DMS79 treated with DMSO at 0.1 percent for 48 hours (cell line): ENCODE results near the gene P3H3.
A peak's percentile ranks its signal among the peaks of the same experiment; 100 is the strongest.

ENCODE experiments used
- DNase-seq: peaks from one replicate; lab custom pipeline; 2025; lab: John Stamatoyannopoulos, UW

P3H3 gene

DNA sequence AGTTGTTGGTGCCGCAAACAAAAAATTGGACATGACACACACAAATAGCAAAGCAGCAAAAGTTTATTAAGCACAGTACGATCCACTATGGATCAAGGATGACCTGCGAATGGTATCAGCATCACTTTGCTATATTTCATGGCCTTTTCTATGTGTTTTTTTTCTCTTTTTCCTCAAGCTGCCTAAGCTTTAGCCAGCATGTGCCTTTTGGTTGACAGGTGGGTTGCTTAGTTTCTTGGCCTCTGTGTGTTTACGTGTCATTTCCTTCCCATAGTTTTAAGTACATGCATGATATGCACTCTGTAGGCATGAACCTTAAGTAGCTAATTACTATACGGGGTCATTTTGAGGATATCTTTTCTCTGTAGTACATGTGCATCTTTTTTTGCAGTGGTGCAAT lies 29.1 kb upstream of the P3H3 start:
- DNase-seq = no peak

DNA sequence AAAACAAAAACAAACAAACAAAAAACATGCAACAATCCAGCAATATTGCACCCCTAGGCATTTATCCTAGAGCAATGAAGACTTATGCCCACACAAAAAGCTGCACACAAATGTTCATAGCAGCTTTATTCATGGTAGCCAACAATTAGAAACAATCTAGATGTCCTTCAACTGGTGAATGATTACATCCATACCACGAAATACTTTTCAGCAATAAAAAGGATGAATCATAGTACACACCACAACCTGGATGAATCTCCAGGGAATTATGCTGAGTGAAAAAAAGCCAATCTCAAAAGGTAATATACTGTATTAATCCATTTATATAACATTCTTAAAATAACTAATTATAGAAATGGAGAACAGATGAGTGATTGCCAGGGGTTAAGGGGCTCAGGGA lies 21.0 kb upstream of the P3H3 start:
- no peak for DNase-seq

DNA sequence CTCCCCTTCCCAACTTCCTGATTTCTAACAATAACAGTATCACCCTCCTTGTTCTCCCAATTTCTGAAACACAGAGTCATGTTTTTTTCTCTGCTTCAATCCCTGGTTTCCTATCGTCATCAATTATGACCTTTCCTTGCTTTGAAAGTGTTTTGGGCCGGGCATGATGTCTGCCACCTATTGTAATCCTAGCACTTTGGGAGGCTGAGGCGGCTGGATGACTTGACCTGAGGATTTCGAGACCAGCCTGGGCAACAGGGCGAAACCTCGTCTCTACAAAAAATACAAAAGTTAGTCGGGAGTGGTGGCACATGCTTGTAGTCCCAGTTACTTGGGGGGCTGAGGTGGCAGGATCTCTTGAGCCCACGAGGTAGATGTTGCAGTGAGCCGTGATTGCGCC lies 19.2 kb upstream of the P3H3 start:
- DNase-seq = no peak

DNA sequence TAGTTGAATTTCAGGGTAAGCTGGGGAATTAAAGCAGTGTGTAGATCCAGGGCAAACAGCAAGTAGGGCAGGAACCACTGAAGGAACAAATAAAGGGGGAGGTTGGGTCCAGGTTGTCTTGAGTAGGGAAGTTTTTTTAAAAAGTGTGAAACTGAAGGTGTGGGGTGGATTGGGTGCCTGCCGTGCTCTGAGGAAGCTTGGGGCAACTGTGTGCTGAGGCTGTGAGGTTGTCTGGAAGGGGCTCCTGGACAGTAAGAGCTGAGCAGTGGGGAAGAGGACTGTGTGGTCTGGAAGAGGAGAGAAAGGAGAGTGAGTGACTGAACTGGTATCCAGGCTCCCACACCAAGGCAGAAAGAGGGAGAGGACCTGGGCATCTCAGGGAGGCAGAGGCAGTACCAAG lies 17.4 kb upstream of the P3H3 start:
- no peak for DNase-seq

GRCh38 chr12:6813363-6813762 lies 14.8 kb upstream of the P3H3 start:
- DNase-seq = no peak

DNA sequence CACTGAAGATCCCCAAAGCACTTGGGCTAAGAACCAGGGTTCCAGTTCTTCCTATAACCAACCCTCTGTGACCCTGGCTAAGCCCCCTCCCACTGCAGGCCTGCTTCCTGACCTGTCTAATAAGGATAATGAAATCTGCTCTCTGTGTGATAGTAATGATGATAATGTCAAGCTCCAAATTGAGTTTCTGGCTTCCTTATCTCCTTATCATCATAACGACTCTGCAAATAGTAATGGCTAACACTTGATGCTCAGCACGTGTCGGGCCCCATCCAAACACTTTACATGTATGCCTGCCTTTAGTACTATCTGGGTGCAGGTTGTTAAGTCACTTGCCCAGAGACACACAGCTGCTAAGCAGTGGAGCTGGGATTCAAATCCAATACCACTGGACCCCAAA lies 11.6 kb upstream of the P3H3 start:
- no peak for DNase-seq

- no peak for DNase-seq
Observed at GRCh38 chr12:6817098-6817497, 11.1 kb upstream of the P3H3 start.

- no peak for DNase-seq
Observed at GRCh38 chr12:6817662-6818157, 10.5 kb upstream of the P3H3 start.

GRCh38 chr12:6818222-6818621 lies 10.0 kb upstream of the P3H3 start:
- no peak for DNase-seq

DNA sequence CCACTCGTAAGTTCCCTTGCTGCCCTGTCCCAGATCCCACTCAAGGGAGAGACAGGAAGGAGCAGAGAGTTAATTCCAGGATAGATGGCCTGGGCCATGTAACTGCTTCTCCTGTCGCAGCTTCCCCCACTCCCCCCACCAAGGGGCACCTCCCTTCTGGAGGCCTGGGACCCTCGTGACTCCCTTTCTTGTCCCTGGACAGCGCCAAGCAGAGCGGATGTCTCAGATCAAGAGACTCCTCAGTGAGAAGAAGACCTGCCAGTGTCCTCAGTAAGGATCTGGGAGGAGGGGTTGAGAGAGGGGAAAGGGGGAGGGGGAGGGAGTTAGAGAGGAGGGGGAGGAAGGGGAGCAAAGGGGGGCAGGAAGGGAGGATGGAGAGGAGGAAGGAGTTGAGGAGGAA lies 9.6 kb upstream of the P3H3 start:
- no peak for DNase-seq

DNA sequence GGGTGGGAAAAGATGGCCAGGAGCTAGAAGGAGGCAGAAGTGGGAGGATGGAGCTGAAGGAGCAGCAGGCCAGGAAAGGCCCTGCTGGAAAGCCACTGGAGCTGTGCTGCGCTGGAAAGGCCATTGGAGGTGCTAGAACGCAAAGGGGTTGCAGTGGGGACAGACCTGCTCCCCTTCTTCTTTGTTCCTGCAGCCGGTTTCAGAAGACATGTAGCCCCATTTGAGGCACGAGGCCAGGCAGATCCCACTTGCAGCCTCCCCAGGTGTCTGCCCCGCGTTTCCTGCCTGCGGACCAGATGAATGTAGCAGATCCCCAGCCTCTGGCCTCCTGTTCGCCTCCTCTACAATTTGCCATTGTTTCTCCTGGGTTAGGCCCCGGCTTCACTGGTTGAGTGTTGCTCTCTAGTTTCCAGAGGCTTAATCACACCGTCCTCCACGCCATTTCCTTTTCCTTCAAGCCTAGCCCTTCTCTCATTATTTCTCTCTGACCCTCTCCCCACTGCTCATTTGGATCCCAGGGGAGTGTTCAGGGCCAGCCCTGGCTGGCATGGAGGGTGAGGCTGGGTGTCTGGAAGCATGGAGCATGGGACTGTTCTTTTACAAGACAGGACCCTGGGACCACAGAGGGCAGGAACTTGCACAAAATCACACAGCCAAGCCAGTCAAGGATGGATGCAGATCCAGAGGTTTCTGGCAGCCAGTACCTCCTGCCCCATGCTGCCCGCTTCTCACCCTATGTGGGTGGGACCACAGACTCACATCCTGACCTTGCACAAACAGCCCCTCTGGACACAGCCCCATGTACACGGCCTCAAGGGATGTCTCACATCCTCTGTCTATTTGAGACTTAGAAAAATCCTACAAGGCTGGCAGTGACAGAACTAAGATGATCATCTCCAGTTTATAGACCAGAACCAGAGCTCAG lies 8.8 kb upstream of the P3H3 start:
- DNase-seq = no peak

GRCh38 chr12:6820166-6820565 lies 8.0 kb upstream of the P3H3 start:
- DNase-seq = no peak

DNA sequence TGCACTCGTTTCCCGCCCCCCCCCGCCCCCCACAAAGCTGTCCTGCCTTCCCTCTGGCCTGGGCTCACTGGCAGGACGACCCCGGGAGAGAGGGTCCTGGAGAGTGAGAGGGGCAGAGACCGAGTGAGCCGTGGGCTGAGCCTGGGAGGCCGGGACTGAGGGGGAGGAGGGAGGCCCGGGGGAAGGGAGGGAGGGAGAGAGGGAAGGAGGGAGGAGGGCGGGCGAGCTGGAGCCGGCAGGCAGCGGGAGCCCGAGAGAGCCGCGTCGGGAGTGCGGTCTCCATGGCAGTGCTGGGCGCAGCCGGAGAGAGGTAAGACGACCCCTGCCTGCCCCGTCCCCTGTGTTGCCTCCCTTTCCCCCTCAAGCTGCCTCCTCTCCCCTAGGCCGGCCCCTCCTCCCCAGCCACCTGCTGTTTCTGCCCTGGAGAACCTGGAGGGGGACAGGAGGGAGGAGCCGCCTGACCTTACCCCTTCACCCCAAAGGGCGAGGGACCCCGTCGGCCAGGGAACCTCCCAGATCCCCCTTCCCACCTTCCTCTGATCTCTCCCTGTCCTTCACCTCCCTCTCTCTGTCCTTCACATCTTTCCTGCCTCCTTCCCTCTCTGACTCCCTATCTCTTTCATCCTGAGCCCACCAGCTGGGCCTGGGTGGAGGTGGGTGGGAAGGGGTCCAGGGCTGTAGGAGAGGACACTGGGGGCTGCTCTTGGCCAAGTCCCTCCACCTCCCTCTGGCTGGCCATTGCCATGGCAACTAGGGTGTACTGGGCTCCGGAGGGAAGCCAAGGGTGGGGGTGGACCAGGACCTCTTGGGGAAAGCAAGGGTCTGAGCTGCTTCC lies 6.4 kb upstream of the P3H3 start, which contains the start of gene GPR162:
TSS of gene GPR162 (plus strand) at position 231 of the 835 bp plus-strand sequence. CDS start 2,078 bp downstream, outside the sequence.
- DNase-seq = peak; percentile 74

- DNase-seq = no peak
Observed at GRCh38 chr12:6822426-6823135, 5.6 kb upstream of the P3H3 start.

DNA sequence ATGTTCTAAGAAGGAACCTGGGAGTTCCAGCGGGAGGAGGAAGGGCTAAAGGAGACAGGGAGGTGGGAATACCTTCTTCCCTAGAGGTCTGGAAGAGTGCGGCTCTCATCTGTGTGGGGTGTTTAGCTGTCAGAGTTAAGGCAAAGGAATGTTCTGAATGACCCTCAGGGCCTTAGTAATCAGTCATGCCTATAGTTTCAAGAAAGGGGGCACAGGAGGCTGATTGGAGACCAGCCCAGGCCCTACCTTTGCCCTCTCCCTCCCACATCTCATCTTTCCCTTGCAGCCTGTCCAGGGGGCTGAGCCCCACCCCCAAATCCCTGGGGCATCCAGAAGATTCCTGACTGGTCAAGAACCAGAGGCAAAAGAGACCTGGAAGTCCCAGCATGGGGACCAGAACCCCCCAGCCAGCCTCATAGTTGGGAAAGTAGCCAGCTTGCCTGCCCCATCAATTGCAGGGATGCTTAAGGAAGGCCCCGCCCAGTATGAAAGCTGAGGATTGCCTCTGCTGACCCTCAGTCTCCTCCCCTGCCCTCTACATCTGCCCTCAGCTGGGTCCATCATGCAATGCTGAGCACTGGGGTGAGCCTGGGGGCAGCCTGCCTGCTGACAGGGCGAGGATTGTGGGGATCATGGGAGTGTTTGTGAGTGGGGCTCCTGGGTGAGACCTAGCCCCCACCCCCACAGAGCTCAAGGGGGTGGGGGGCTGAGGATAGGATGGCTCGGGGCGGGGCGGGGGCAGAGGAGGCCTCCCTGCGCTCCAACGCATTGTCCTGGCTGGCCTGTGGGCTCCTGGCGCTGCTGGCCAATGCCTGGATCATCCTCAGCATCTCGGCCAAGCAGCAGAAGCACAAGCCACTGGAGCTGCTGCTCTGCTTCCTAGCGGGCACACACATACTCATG lies 4.8 kb upstream of the P3H3 start:
- DNase-seq = no peak

GRCh38 chr12:6824085-6824775 lies 4.0 kb upstream of the P3H3 start:
- DNase-seq = no peak

- DNase-seq = no peak
Observed at GRCh38 chr12:6824901-6825381, 3.3 kb upstream of the P3H3 start.

GRCh38 chr12:6825398-6826124 lies 2.6 kb upstream of the P3H3 start:
- peak; percentile 65 for DNase-seq

DNA sequence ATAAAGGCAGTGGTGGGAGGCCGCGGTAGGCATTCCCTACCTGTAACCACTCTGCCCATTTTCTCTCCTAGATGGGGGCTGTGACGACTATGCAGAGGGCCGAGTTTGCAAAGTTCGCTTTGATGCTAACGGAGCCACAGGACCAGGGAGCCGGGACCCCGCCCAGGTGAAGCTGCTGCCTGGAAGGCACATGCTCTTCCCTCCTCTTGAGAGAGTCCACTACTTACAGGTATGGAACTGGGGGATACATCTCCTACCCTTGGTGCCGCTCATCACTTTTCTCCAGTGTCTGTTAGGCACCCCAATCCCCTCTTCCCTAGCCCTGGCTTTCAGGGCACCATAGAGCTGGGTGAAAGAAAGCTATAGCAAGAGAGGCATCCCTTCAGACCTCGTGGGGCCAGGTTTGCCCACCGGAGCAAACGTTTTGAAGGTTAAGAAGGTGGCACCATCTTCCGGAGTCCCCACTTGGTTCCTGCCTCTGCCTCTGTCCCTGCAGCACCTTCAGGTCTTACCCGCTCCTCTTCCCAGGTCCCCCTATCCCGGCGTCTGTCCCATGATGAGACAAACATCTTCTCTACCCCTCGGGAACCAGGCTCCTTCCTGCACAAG lies 2.0 kb upstream of the P3H3 start:
- DNase-seq = no peak
